GM12875 (cell line): Measurements from ENCODE around the gene SLC7A6.

ENCODE experiments used
- H3K4me3 ChIP-seq: one replicate; pipeline ENCODE4 v1.5.1; 2011; ENCODE audit warnings: low read depth, low read length, control low read depth
- CTCF ChIP-seq: IDR thresholded peaks from 2 replicates; pipeline ENCODE4 v1.5.1; 2011; ENCODE audit warnings: low read depth, mild to moderate bottlenecking, control low read depth, inconsistent platforms, low read length, moderate library complexity, borderline replicate concordance; ENCODE audit not compliant: insufficient read depth

SLC7A6 gene

GRCh38 chr16:68246666-68247065 is 17.7 kb upstream of the SLC7A6 start:
- no peak overlapping the region for H3K4me3 ChIP-seq
- no peak for TF ChIP-seq CTCF

GRCh38 chr16:68247400-68247799 is 16.9 kb upstream of the SLC7A6 start:
- H3K4me3 ChIP-seq: no peak overlapping the region
- TF ChIP-seq CTCF: no peak

- H3K4me3 ChIP-seq: no peak overlapping the region
- TF ChIP-seq CTCF: no peak
Observed at GRCh38 chr16:68247932-68248331, 16.4 kb upstream of the SLC7A6 start.

- no peak for TF ChIP-seq CTCF
- H3K4me3 ChIP-seq: no peak overlapping the region
Observed at GRCh38 chr16:68249371-68249770, 15.0 kb upstream of the SLC7A6 start.

GRCh38 chr16:68250951-68251350 is 13.4 kb upstream of the SLC7A6 start:
- H3K4me3 ChIP-seq: no peak overlapping the region
- TF ChIP-seq CTCF: no peak

GRCh38 chr16:68251832-68252231 is 12.5 kb upstream of the SLC7A6 start:
- TF ChIP-seq CTCF: no peak
- no peak overlapping the region for H3K4me3 ChIP-seq

GRCh38 chr16:68252383-68252782 is 11.9 kb upstream of the SLC7A6 start:
- no peak for TF ChIP-seq CTCF
- no peak overlapping the region for H3K4me3 ChIP-seq
